Measurements from ENCODE around the gene SPDYE8.
"Not testable (repeated sequence)": the region's sequence is repeated elsewhere in the genome, so short reads cannot be mapped to it uniquely, and the experiment has no call there.

The SPDYE8 gene

GRCh38 chr7:73029666-73030065, at the start of gene SPDYE8:
Gene SPDYE8, minus strand, starts transcription at chr7:73029766. Its CDS starts 1,800 bp downstream, at chr7:73027966.
- not testable (repeated sequence) for DNase-seq

GRCh38 chr7:73057811-73058210, 28.2 kb upstream of the SPDYE8 start, which contains the start of gene SPDYE11:
Gene SPDYE11, minus strand, starts transcription at chr7:73057911. Its CDS starts 1,800 bp downstream, at chr7:73056111.
- not testable (repeated sequence) for DNase-seq

GRCh38 chr7:73006491-73006890, 23.1 kb downstream of the SPDYE8 start:
- not testable (repeated sequence) for DNase-seq

GRCh38 chr7:73005693-73006447, 23.7 kb downstream of the SPDYE8 start:
- DNase-seq = not testable (repeated sequence)

GRCh38 chr7:73005356-73005692, 24.2 kb downstream of the SPDYE8 start:
- not testable (repeated sequence) for DNase-seq

- not testable (repeated sequence) for DNase-seq
Observed at GRCh38 chr7:72997887-72998468, 31.6 kb downstream of the SPDYE8 start.

- not testable (repeated sequence) for DNase-seq
Observed at GRCh38 chr7:72997447-72997846, 32.1 kb downstream of the SPDYE8 start.

- DNase-seq = not testable (repeated sequence)
Observed at GRCh38 chr7:72995484-72995883, 34.1 kb downstream of the SPDYE8 start.

- not testable (repeated sequence) for DNase-seq
Observed at GRCh38 chr7:72990146-72990913, 39.2 kb downstream of the SPDYE8 start.

GRCh38 chr7:72982084-72982483, 47.5 kb downstream of the SPDYE8 start:
- not testable (repeated sequence) for DNase-seq

- DNase-seq = not testable (repeated sequence)
Observed at GRCh38 chr7:72980382-72980781, 49.2 kb downstream of the SPDYE8 start.

GRCh38 chr7:72976434-72976833, 53.1 kb downstream of the SPDYE8 start:
- DNase-seq = not testable (repeated sequence)

- not testable (repeated sequence) for DNase-seq
Observed at GRCh38 chr7:72975656-72976286, 53.8 kb downstream of the SPDYE8 start.

- DNase-seq = not testable (repeated sequence)
Observed at GRCh38 chr7:72974781-72975180, 54.8 kb downstream of the SPDYE8 start.

- DNase-seq = not testable (repeated sequence)
Observed at GRCh38 chr7:72971505-72971904, 58.1 kb downstream of the SPDYE8 start.

All from NCI-H446 treated with DMSO at 0.1 percent for 48 hours (cell line).